ENCODE results near the gene TMEM130. TPM values are rescaled to one million over a fixed set of nuclear protein-coding genes. Genes with fewer than 3 reads are reported as not detected.
"Not testable (repeated sequence)": the region's sequence is repeated elsewhere in the genome, so short reads cannot be mapped to it uniquely, and the experiment has no call there.

Gene TMEM130
- polyA plus RNA-seq, 2 donors = 0.02 TPM; not detected in 1

DNA sequence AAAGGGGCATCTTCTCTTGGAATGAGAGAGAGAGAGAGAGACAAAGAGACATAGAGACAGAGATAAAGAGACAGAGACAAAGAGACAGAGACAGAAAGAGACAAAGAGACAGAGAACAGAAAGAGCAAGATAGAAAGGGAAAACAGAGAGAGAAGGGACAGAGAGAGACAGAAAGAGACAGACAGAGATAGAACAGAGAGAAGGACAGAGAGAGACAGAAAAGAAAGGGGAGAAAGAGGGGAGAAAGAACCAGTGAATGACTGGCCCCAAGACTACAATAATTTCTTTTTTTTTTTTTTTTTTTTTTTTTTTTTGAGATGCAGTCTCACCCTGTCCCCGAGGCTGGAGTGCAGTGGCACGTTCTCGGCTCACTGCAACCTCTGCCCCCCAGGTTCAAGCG, 7.6 kb downstream of the TMEM130 start:
- H3K4me1 ChIP-seq (ENCODE audit: control insufficient read depth in 2 of 2, insufficient read depth in 2 of 2, low read length in 1 of 2) = no peaks in the 10 kb centered on the region
- WGBS, 2 donors = 79 to 89% methylated on average over 4 of the region's 4 CpGs
- no peak overlapping the region for H3K4me3 ChIP-seq (ENCODE audit: low read depth in 1 of 2, low read length in 2 of 2)
- no peak overlapping the region for H3K27ac ChIP-seq (ENCODE audit: low read depth in 2 of 2, low read length in 1 of 2)
- no peaks in the 10 kb centered on the region for H3K36me3 ChIP-seq (ENCODE audit: control insufficient read depth in 2 of 2, insufficient read depth in 2 of 2, low read length in 1 of 2)
- H3K9me3 ChIP-seq (ENCODE audit: control insufficient read depth in 2 of 2, insufficient read depth in 1 of 2, low read depth in 1 of 2, low read length in 1 of 2) = no peaks in the 10 kb centered on the region
- H3K27me3 ChIP-seq (ENCODE audit: control insufficient read depth in 1 of 2, insufficient read depth in 2 of 2, low read length in 2 of 2) = no peaks in the 10 kb centered on the region

DNA sequence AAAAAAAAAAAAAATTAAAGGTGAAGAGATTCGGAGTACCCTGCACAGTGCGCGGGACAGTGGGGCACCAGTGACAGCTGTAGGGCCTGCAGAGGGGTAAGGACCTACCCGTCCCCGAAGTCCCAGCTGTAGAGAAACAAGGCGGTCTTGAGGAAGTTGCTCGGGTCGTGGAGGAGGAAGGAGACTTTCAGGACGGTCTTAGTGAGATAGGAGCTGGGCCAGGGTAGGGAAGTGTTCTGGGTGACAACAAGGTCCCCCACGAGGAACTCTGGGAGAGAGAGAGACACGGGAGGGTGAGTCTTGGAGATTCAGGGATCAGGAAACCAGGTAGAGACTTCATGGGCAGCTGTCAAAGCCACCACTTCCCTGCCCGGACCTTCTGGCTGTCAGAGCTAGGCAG, 9.7 kb downstream of the TMEM130 start:
- no peaks in the 10 kb centered on the region for H3K27me3 ChIP-seq (ENCODE audit: control insufficient read depth in 1 of 2, insufficient read depth in 2 of 2, low read length in 2 of 2)
- H3K9me3 ChIP-seq (ENCODE audit: control insufficient read depth in 2 of 2, insufficient read depth in 1 of 2, low read depth in 1 of 2, low read length in 1 of 2) = no peaks in the 10 kb centered on the region
- no peaks in the 10 kb centered on the region for H3K4me1 ChIP-seq (ENCODE audit: control insufficient read depth in 2 of 2, insufficient read depth in 2 of 2, low read length in 1 of 2)
- H3K36me3 ChIP-seq (ENCODE audit: control insufficient read depth in 2 of 2, insufficient read depth in 2 of 2, low read length in 1 of 2) = no peaks in the 10 kb centered on the region
- WGBS, 2 donors = 76 to 78% methylated on average over 11 to 12 of the region's 12 CpGs
- no peak overlapping the region for H3K27ac ChIP-seq (ENCODE audit: low read depth in 2 of 2, low read length in 1 of 2)
- H3K4me3 ChIP-seq (ENCODE audit: low read depth in 1 of 2, low read length in 2 of 2) = no peak overlapping the region

DNA sequence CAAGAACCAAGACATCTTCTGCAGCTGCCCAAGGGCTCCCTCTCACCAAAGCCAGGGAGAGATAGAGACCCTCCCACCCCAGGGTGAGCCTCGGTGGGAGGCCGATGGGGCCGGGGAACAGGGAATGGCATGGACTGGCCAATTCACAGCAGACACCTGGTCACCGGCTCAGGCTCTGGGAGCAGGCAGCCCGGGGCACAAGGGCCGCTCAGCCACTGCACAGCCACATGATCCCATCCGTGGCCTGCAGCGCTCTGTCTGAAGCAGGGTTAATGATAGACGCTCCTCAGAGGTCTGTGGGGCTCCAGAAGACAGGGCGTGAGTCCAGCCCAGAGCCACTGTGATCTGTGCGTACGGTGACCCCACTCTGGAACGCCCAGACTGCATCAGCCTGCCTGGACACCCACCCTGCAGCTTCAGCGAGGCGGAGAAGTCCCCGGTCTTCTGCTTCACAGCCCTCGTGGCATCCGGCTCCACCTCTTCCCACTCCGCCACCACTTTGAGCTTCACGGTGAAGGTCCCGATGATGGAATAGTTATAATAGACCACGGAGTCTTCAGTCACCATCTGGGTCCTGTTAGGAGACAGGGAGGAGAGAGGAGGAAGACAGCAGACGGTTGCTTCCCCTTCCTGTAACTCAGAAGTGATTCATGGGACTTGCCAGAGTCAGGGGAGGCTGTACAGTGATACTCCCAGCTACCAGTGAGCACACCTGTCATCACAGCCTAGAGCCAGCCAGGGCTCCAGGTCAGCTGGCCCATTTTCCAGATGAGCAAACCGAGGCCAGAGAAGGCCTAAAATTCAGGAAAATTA, 14.0 kb downstream of the TMEM130 start:
- H3K27me3 ChIP-seq (ENCODE audit: control insufficient read depth in 1 of 2, insufficient read depth in 2 of 2, low read length in 2 of 2) = no peaks in the 10 kb centered on the region
- no peaks in the 10 kb centered on the region for H3K4me1 ChIP-seq (ENCODE audit: control insufficient read depth in 2 of 2, insufficient read depth in 2 of 2, low read length in 1 of 2)
- no peak overlapping the region for H3K4me3 ChIP-seq (ENCODE audit: low read depth in 1 of 2, low read length in 2 of 2)
- 77 to 78% methylated on average over 24 of the region's 24 CpGs for WGBS, 2 donors
- no peak overlapping the region for H3K27ac ChIP-seq (ENCODE audit: low read depth in 2 of 2, low read length in 1 of 2)
- H3K36me3 ChIP-seq (ENCODE audit: control insufficient read depth in 2 of 2, insufficient read depth in 2 of 2, low read length in 1 of 2) = no peaks in the 10 kb centered on the region
- H3K9me3 ChIP-seq (ENCODE audit: control insufficient read depth in 2 of 2, insufficient read depth in 1 of 2, low read depth in 1 of 2, low read length in 1 of 2) = no peaks in the 10 kb centered on the region

DNA sequence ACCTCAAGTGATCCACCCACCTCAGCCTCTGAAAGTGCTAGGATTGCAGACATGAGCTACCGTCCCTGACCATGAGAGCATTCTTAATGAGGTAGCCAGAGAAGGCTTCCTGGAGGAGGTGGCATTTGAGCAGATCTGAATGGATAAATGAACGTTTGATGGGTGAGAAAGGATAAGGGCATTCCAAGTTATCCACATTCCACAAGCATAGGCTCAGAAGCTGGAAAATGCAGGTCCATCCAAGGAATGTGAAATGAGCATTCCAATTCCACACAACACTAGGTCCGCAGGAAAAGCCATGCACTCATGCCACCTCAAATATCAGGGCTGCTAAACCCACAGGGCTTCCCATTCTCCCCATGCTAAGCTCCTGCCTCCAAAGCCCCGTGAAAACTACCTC, 17.0 kb downstream of the TMEM130 start:
- 64 to 69% methylated on average over 4 of the region's 4 CpGs for WGBS, 2 donors
- Histone ChIP-seq H3K9me3 (ENCODE audit: control insufficient read depth in 2 of 2, insufficient read depth in 1 of 2, low read depth in 1 of 2, low read length in 1 of 2) (peaks cover 4 to 16% of the 10 kb centered on the region in 2 donors), H3K4me3 (ENCODE audit: low read depth in 1 of 2, low read length in 2 of 2) (no peak overlapping the region), H3K4me1 (ENCODE audit: control insufficient read depth in 2 of 2, insufficient read depth in 2 of 2, low read length in 1 of 2) (no peaks in the 10 kb centered on the region), H3K36me3 (ENCODE audit: control insufficient read depth in 2 of 2, insufficient read depth in 2 of 2, low read length in 1 of 2) (no peaks in the 10 kb centered on the region), H3K27ac (ENCODE audit: low read depth in 2 of 2, low read length in 1 of 2) (no peak overlapping the region), H3K27me3 (ENCODE audit: control insufficient read depth in 1 of 2, insufficient read depth in 2 of 2, low read length in 2 of 2) (no peaks in the 10 kb centered on the region)

DNA sequence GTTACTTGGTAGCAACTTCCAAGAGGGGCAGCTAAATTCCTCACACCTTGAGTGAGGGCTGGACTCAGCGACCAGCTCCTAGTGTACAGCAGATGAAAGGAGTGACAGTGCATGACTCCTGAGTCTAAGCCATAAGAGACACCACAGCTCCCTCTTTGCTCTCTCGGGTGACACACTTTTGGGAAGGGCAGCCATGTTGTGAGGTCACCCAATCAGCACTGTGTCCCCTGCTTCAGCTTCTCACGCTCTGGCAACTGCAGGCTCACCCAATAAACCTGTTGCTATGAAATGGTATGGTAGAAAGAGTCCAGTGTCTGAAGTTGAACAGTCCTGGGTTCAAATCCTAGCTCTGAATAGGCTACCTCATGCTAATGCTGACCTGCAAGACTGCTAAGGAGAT, 20.9 kb downstream of the TMEM130 start:
- H3K9me3 ChIP-seq (ENCODE audit: control insufficient read depth in 2 of 2, insufficient read depth in 1 of 2, low read depth in 1 of 2, low read length in 1 of 2) = peaks cover 5 to 18% of the 10 kb centered on the region in 2 donors
- H3K4me3 ChIP-seq (ENCODE audit: low read depth in 1 of 2, low read length in 2 of 2) = no peak overlapping the region
- no peaks in the 10 kb centered on the region for H3K27me3 ChIP-seq (ENCODE audit: control insufficient read depth in 1 of 2, insufficient read depth in 2 of 2, low read length in 2 of 2)
- no peak overlapping the region for H3K27ac ChIP-seq (ENCODE audit: low read depth in 2 of 2, low read length in 1 of 2)
- H3K36me3 ChIP-seq (ENCODE audit: control insufficient read depth in 2 of 2, insufficient read depth in 2 of 2, low read length in 1 of 2) = no peaks in the 10 kb centered on the region
- WGBS, 2 donors = 89 to 91% methylated on average over 3 of the region's 3 CpGs
- H3K4me1 ChIP-seq (ENCODE audit: control insufficient read depth in 2 of 2, insufficient read depth in 2 of 2, low read length in 1 of 2) = no peaks in the 10 kb centered on the region

DNA sequence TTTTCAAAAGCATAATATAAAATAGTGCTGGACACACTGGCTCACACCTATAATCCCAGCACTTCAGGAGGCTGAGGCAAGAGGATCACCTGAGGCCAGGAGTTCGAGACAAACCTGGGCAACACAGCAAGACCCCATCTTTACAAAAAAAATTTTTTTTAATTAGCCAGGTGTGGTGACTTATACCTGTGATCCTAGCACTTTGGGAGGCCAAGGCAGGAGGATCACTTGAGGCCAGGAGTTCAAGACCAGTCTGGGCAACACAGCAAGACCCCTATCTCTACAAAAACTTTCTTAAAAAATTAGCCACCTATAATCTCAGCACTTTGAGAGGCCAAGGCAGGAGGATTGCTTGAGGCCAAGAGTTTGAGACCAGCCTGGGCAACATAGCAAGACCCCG, 27.3 kb downstream of the TMEM130 start:
- H3K27ac ChIP-seq (ENCODE audit: low read depth in 2 of 2, low read length in 1 of 2); H3K4me3 ChIP-seq (ENCODE audit: low read depth in 1 of 2, low read length in 2 of 2); H3K9me3 ChIP-seq (ENCODE audit: control insufficient read depth in 2 of 2, insufficient read depth in 1 of 2, low read depth in 1 of 2, low read length in 1 of 2); H3K4me1 ChIP-seq (ENCODE audit: control insufficient read depth in 2 of 2, insufficient read depth in 2 of 2, low read length in 1 of 2); H3K36me3 ChIP-seq (ENCODE audit: control insufficient read depth in 2 of 2, insufficient read depth in 2 of 2, low read length in 1 of 2); H3K27me3 ChIP-seq (ENCODE audit: control insufficient read depth in 1 of 2, insufficient read depth in 2 of 2, low read length in 2 of 2): not testable (repeated sequence)
- 78 to 80% methylated on average over 2 of the region's 2 CpGs for WGBS, 2 donors

DNA sequence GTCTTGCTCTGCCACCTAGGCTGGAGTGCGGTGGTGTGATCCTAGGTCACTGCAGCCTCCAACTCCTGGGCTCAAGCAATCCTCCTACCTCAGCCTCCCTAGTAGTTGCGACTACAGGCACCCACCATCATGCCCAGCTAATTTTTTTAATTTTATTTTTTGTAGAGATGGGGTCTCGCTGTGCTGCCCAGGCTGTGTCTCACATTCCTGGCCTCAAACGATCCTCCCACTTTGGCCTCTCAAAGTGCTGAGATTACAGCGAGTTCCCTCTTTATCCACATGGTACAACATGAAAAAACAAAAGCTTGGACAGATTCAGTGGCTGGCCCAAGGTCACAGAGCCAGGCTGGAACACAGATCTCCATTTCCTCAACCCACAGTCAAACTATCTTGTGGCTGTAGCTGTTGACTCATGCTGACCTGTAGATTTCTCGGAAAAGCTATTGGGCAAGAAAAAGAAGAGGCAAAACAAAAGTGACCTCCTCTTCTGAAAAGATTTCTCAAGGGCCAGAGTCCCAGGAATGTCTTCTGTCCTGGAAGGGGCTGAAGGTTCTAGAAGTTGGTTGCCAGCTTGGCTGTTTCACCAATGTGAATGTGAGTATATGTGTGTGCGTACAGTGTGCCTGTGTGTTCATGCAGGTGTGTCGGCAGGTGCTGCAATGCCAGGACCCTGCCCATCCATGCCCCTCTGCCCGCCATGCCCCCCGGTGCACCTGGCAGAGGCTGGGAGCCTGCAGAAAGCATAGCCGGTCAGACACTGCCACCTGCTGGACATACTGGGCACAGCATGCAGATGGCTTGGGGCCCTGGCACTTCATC, 28.4 kb downstream of the TMEM130 start:
- Histone ChIP-seq H3K4me3 (ENCODE audit: low read depth in 1 of 2, low read length in 2 of 2) (no peak overlapping the region), H3K4me1 (ENCODE audit: control insufficient read depth in 2 of 2, insufficient read depth in 2 of 2, low read length in 1 of 2) (no peaks in the 10 kb centered on the region), H3K27me3 (ENCODE audit: control insufficient read depth in 1 of 2, insufficient read depth in 2 of 2, low read length in 2 of 2) (no peaks in the 10 kb centered on the region), H3K36me3 (ENCODE audit: control insufficient read depth in 2 of 2, insufficient read depth in 2 of 2, low read length in 1 of 2) (no peaks in the 10 kb centered on the region), H3K9me3 (ENCODE audit: control insufficient read depth in 2 of 2, insufficient read depth in 1 of 2, low read depth in 1 of 2, low read length in 1 of 2) (no peaks in the 10 kb centered on the region), H3K27ac (ENCODE audit: low read depth in 2 of 2, low read length in 1 of 2) (no peak overlapping the region)
- 36 to 39% methylated on average over 11 of the region's 11 CpGs for WGBS, 2 donors

DNA sequence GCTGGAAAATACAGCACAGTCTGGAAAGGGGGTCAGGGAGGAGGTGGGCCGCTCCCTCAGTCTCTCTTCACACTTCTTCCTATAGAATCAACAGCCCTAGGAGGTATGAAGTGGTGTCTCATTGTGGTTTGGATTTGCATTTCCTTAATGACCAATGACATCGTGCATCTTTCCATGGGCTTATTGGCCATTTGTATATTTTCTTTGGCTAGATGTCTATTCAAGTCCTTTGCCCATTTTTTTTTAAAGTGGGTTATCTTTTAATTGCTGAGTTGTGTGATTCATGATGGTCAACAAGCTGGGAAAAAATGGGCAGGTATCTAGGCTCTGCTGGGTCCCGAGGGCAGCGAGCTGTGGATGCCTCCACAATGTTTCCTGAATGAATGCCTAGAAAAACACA, 29.1 kb downstream of the TMEM130 start:
- H3K27me3 ChIP-seq (ENCODE audit: control insufficient read depth in 1 of 2, insufficient read depth in 2 of 2, low read length in 2 of 2) = no peaks in the 10 kb centered on the region
- WGBS, 2 donors = 46 to 47% methylated on average over 4 of the region's 4 CpGs
- H3K36me3 ChIP-seq (ENCODE audit: control insufficient read depth in 2 of 2, insufficient read depth in 2 of 2, low read length in 1 of 2) = no peaks in the 10 kb centered on the region
- H3K9me3 ChIP-seq (ENCODE audit: control insufficient read depth in 2 of 2, insufficient read depth in 1 of 2, low read depth in 1 of 2, low read length in 1 of 2) = no peaks in the 10 kb centered on the region
- H3K4me3 ChIP-seq (ENCODE audit: low read depth in 1 of 2, low read length in 2 of 2) = no peak overlapping the region
- H3K27ac ChIP-seq (ENCODE audit: low read depth in 2 of 2, low read length in 1 of 2) = no peak overlapping the region
- H3K4me1 ChIP-seq (ENCODE audit: control insufficient read depth in 2 of 2, insufficient read depth in 2 of 2, low read length in 1 of 2) = no peaks in the 10 kb centered on the region

DNA sequence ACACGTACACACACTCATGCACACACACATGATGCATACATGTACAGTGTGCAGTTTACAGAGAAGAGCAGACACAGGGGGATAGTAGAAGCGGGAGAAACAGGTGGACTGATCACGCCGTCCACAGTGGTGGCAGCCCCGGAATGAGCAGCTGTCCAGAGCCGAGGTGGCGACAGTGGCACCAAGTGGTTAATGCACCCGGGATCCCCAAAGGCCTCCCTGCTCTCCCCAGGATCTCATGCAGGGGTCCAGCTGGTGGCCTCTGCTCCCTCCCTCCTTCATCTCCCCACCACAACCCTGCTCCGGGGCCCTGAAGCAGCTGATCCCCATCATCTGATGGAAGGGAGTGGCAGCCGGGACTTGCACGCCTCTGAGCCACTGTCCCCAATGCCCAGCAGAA, 29.7 kb downstream of the TMEM130 start:
- no peaks in the 10 kb centered on the region for H3K27me3 ChIP-seq (ENCODE audit: control insufficient read depth in 1 of 2, insufficient read depth in 2 of 2, low read length in 2 of 2)
- 70 to 80% methylated on average over 11 of the region's 11 CpGs for WGBS, 2 donors

DNA sequence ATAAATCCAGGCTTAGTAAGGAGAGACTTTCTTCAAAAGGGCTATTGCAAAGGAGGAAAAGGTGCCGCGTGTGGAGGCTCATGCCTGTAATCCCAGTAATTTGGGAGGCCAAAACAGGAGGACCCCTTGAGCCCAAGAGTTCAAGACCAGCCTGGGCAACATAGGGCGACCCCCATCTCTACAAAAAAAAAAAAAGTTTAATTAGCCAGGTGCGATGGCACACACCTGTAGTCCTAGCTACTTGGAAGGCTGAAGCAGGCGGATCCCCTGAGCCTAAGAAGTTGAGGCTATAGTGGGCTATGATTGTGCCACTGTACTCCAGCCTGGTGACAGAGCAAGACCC, 32.2 kb downstream of the TMEM130 start:
- H3K4me3 ChIP-seq (ENCODE audit: low read depth in 1 of 2, low read length in 2 of 2) = no peak overlapping the region
- no peak overlapping the region for H3K27ac ChIP-seq (ENCODE audit: low read depth in 2 of 2, low read length in 1 of 2)
- H3K4me1 ChIP-seq (ENCODE audit: control insufficient read depth in 2 of 2, insufficient read depth in 2 of 2, low read length in 1 of 2) = no peaks in the 10 kb centered on the region
- WGBS, 2 donors = 61 to 65% methylated on average over 5 of the region's 5 CpGs
- H3K9me3 ChIP-seq (ENCODE audit: control insufficient read depth in 2 of 2, insufficient read depth in 1 of 2, low read depth in 1 of 2, low read length in 1 of 2) = no peaks in the 10 kb centered on the region
- no peaks in the 10 kb centered on the region for H3K36me3 ChIP-seq (ENCODE audit: control insufficient read depth in 2 of 2, insufficient read depth in 2 of 2, low read length in 1 of 2)
- no peaks in the 10 kb centered on the region for H3K27me3 ChIP-seq (ENCODE audit: control insufficient read depth in 1 of 2, insufficient read depth in 2 of 2, low read length in 2 of 2)

More for the DNA sequence above, 29.7 kb downstream of the TMEM130 start:
- Histone ChIP-seq H3K9me3 (ENCODE audit: control insufficient read depth in 2 of 2, insufficient read depth in 1 of 2, low read depth in 1 of 2, low read length in 1 of 2) (no peaks in the 10 kb centered on the region), H3K27ac (ENCODE audit: low read depth in 2 of 2, low read length in 1 of 2) (no peak overlapping the region), H3K4me3 (ENCODE audit: low read depth in 1 of 2, low read length in 2 of 2) (no peak overlapping the region), H3K36me3 (ENCODE audit: control insufficient read depth in 2 of 2, insufficient read depth in 2 of 2, low read length in 1 of 2) (no peaks in the 10 kb centered on the region), H3K4me1 (ENCODE audit: control insufficient read depth in 2 of 2, insufficient read depth in 2 of 2, low read length in 1 of 2) (no peaks in the 10 kb centered on the region)
